ENCODE results near the gene SEPTIN1. TPM values are rescaled to one million over a fixed set of nuclear protein-coding genes. Genes with fewer than 3 reads are reported as not detected.

SEPTIN1 gene
- total and polyA plus RNA-seq, 2 of the 4 experiments (the other 2 are of a cell fraction) = 0.24 TPM; not detected in 1

- Histone ChIP-seq H3K4me1 (ENCODE audit: control insufficient read depth, insufficient read depth, low read length) (peaks cover 3% of the 10 kb centered on the region; the same call in 1 of the 2 replicates), H4K20me1 (ENCODE audit: insufficient read depth, low read length) (peaks cover 51% of the 10 kb centered on the region), H3K4ac (ENCODE audit: low read depth, low read length) (no peak overlapping the region), H3K4me2 (ENCODE audit: low read depth, low read length) (no peak overlapping the region), H3K9me1 (ENCODE audit: insufficient read depth, low read length) (peaks cover 11% of the 10 kb centered on the region), H2BK5ac (ENCODE audit: low read depth, low read length, poor library complexity, severe bottlenecking) (no peak overlapping the region), H4K5ac (ENCODE audit: low read depth, low read length) (no peak overlapping the region), H3K23ac (ENCODE audit: low read depth, low read length) (0 out of 2 replicates have a peak overlapping the region, but pooled peaks have one; percentile 10), H2BK15ac (ENCODE audit: low read depth, low read length) (no peak overlapping the region), H3K79me1 (ENCODE audit: low read depth in 1 of 2, low read length in 2 of 2) (peaks cover 15 to 68% of the 10 kb centered on the region in 2 experiments), H3K9me3 (ENCODE audit: control insufficient read depth, insufficient read depth, low read length) (no peaks in the 10 kb centered on the region), H3K18ac (ENCODE audit: low read depth, low read length) (no peak overlapping the region), H2BK120ac (ENCODE audit: low read depth, low read length) (no peak overlapping the region), H3K9ac (ENCODE audit: low read depth, low read length) (no peak overlapping the region), H4K91ac (ENCODE audit: insufficient read depth, low read depth, low read length) (no peak overlapping the region), H3K27me3 (ENCODE audit: control insufficient read depth, insufficient read depth, low read length) (no peaks in the 10 kb centered on the region), H2AK9ac (replicated peaks; ENCODE audit: low read depth, low read length, poor library complexity) (no peak overlapping the region), H4K8ac (ENCODE audit: low read depth in 2 of 2, low read length in 2 of 2) (no peak overlapping the region), H2AFZ (replicated peaks; ENCODE audit: low read length, poor library complexity) (no peak overlapping the region), H2AK5ac (ENCODE audit: low read depth, low read length) (no peak overlapping the region), H2BK20ac (ENCODE audit: low read depth, low read length) (no peak overlapping the region), H3K4me3 (ENCODE audit: insufficient read depth, low read depth, low read length) (no peak overlapping the region), H3K14ac (replicated peaks; ENCODE audit: low read depth, low read length) (no peak overlapping the region), H3K27ac (ENCODE audit: insufficient read depth, low read length) (no peak overlapping the region), H3K36me3 (ENCODE audit: control insufficient read depth, insufficient read depth, low read length) (peaks cover 25% of the 10 kb centered on the region), H3K56ac (ENCODE audit: extremely low read depth, insufficient read depth, low read length) (no peak overlapping the region)
- dilution Hi-C loops (cut with HindIII; ENCODE audit: low sequenced_read_pairs, unreplicated experiment) = no loop called here
- ATAC-seq (ENCODE audit: low read depth) = no peak
- no TSS peak for BruUV-seq (replicated peaks)
- intact Hi-C loops (cut with micrococcal nuclease) = no loop called here
- POLR2A ChIA-PET (ENCODE audit: unreplicated experiment) = no interaction called here
- in situ Hi-C loops (cut with MboI; ENCODE audit: low sequenced_read_pairs) = no loop called here
- WGBS, 2 experiments (ENCODE audit: extremely low coverage in 2 of 2, insufficient read length in 1 of 2) = 93% methylated on average over 3 of the region's 10 CpGs; no CpG with 5 or more reads in 1 of the 2 experiments
- CTCF ChIA-PET = no interaction called here
- TF ChIP-seq POLR2A (IDR thresholded peaks at IDR 0.05; ENCODE audit: low read depth, low read length) (no peak), MXI1 (IDR thresholded peaks at IDR 0.05; ENCODE audit: borderline replicate concordance, low read depth, low read length) (no peak), RFX5 (IDR thresholded peaks at IDR 0.05; ENCODE audit: low read depth, low read length) (no peak), NFE2L2 (IDR thresholded peaks at IDR 0.05; ENCODE audit: low read depth, low read length) (no peak), CHD1 (IDR thresholded peaks at IDR 0.05; ENCODE audit: low read depth, low read length) (no peak), SMC3 (IDR thresholded peaks at IDR 0.05; ENCODE audit: low read depth, low read length) (no peak), BHLHE40 (IDR thresholded peaks at IDR 0.05; ENCODE audit: low read depth, low read length) (no peak), ELK1 (IDR thresholded peaks at IDR 0.05; ENCODE audit: borderline replicate concordance, low read depth, low read length) (no peak), MAZ (IDR thresholded peaks at IDR 0.05; ENCODE audit: borderline replicate concordance, low read depth, low read length) (no peak), MAFK (IDR thresholded peaks at IDR 0.05; ENCODE audit: low read depth, low read length) (no peak), USF2 (IDR thresholded peaks at IDR 0.05; ENCODE audit: low read depth, low read length) (no peak), CEBPB (IDR thresholded peaks at IDR 0.05; ENCODE audit: low read depth, low read length) (no peak), CTCF (conservative IDR thresholded peaks at IDR 0.05; ENCODE audit: low read depth, low read length) (no peak), FOS (IDR thresholded peaks at IDR 0.05; ENCODE audit: low read depth, low read length) (no peak), RCOR1 (IDR thresholded peaks at IDR 0.05; ENCODE audit: insufficient replicate concordance, low read length) (no peak), RAD21 (IDR thresholded peaks at IDR 0.05; ENCODE audit: low read length) (no peak)
- DNase-seq = no peak
Observed at GRCh38 chr16:30365200-30365599, 17.2 kb downstream of the SEPTIN1 start.

Measured in IMR-90 (cell line).